ENCODE measurements around the gene TTLL10. TPM values are rescaled to one million over a fixed set of nuclear protein-coding genes. Genes with fewer than 3 reads are reported as not detected.

The TTLL10 gene
- total RNA-seq, 4 donors from 2014 or later, result not detected

DNA sequence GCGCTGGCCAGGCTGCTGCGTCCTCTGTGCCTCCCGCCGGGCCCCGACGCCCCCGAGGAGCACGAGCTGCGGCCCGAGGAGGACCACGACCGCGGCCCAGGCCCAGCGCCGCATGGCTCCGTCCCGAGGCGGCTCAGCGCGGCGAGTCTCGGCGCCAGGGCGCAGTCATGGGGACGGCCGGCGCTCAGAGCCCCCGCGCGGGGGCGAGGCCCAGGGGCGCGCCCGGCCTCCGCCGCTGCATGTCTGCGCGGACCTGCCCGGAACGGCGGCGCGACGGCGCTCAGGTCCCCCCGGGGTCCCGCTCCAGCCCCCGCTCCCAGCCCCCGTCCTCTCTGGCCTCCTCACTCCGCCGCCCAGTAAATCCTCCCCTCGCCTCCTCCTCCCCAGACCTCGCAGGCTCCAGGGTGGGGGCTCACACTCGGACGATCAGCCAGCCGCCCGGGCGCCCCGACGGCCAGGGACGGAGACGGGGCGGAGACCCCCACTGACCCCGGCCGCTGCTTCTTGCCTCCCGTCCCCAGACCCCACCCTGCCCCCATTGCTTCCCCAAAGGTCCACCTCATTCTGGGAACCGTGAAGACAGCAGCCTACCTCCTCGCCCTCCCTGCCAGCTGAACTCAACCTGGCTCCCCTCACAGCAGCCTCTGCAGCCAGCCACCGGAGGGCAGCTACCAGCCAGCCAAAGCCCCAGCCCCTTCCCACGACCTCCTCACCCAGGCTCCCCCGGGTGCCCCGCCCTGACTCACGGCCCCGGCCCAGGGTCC lies 73.1 kb downstream of the TTLL10 start, which contains the start of gene C1QTNF12:
Gene C1QTNF12, minus strand, starts transcription at position 146 of the 764 bp plus-strand sequence. Its CDS starts 32 bp downstream, at position 114.
- intact Hi-C loops (cut with DNase I; ENCODE audit: low total_unique reads), result no loop called here
- 11 to 14% methylated on average over 21 to 24 of the region's 74 CpGs for WGBS, 2 donors

DNA sequence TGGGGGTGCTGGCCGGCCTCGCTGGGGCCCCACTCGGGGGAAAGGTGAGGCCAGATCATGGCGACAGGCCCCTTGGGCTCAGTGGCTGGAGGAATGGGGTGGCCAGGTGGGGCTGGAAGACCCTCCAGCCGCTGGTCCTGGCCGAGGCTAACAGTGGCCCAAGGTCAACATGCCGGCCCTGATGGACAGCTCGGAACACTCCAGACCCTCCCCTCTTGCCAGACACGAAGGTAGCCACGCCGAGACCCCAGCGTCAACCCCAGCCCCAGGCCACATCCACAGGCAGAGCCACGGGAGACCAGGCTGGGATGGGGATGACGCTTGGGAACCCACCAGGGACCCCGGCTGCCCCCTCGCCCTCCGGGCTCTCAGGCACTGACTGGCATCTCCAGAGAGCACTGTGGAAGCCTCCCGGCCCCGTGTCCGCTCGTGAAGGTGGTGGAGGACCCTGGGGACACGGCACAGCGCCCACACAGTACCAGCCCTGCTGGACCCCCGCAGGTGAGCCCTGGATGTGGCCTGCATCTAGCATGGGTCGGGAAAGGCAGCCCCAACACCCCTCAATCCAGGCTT lies 73.7 kb downstream of the TTLL10 start:
- intact Hi-C loops (cut with DNase I; ENCODE audit: low total_unique reads), result no loop called here
- no peak overlapping the region for H3K4me3 ChIP-seq (ENCODE audit: low read depth, poor library complexity, severe bottlenecking)
- 69 to 73% methylated on average over 12 to 18 of the region's 25 CpGs for WGBS, 2 donors
- TF ChIP-seq, protein P1, sequence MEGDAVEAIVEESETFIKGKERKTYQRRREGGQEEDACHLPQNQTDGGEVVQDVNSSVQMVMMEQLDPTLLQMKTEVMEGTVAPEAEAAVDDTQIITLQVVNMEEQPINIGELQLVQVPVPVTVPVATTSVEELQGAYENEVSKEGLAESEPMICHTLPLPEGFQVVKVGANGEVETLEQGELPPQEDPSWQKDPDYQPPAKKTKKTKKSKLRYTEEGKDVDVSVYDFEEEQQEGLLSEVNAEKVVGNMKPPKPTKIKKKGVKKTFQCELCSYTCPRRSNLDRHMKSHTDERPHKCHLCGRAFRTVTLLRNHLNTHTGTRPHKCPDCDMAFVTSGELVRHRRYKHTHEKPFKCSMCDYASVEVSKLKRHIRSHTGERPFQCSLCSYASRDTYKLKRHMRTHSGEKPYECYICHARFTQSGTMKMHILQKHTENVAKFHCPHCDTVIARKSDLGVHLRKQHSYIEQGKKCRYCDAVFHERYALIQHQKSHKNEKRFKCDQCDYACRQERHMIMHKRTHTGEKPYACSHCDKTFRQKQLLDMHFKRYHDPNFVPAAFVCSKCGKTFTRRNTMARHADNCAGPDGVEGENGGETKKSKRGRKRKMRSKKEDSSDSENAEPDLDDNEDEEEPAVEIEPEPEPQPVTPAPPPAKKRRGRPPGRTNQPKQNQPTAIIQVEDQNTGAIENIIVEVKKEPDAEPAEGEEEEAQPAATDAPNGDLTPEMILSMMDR (IDR thresholded peaks at IDR 0.05), result no peak
- no peak for TF ChIP-seq POLR2A (IDR thresholded peaks at IDR 0.05)
- no peak for DNase-seq (ENCODE audit: low spot score in 2 of 2)

More for the DNA sequence above, 73.1 kb downstream of the TTLL10 start, which contains the start of gene C1QTNF12:
- no peak within 1 kb of the TSS for H3K4me3 ChIP-seq (ENCODE audit: low read depth, poor library complexity, severe bottlenecking)
- no peak for DNase-seq (ENCODE audit: low spot score in 2 of 2)
- TF ChIP-seq, protein P1 (IDR thresholded peaks at IDR 0.05), result no peak

MicroRNA genes within 50 kb of the gene (microRNA counts, 767-probe panel; counts per million panel counts)
- microRNA hsa-miR-200a-3p, result 358 to 8,266 counts per million in 2 donors
- 11,451 to 12,967 counts per million in 2 donors for microRNA hsa-miR-200b-3p
- microRNA hsa-miR-429, result 0 to 358 counts per million in 2 donors

Small RNA genes lying within 50 kb of the gene (microRNA-seq; reads per million reads assigned to microRNA genes)
- 730 to 741 reads per million in 2 donors for gene MIR200A (ENCODE audit: borderline number of aligned reads in 1 of 2, borderline replicate concordance in 2 of 2)
- 5,510 to 6,005 reads per million in 2 donors for gene MIR200B (ENCODE audit: borderline number of aligned reads in 1 of 2, borderline replicate concordance in 2 of 2)
- gene MIR429 (ENCODE audit: borderline number of aligned reads in 1 of 2, borderline replicate concordance in 2 of 2), result 544 to 565 reads per million in 2 donors

Other genes starting within 250 kb of the TTLL10 start
- gene SAMD11, start 250.0 kb upstream of the TTLL10 start, total RNA-seq, result 1 to 10 TPM in 2 of 4 donors, under 1 TPM in 1, not detected in 1; 0.44 to 1.9 (median 1.7) TPM
- gene NOC2L, start 214.6 kb upstream of the TTLL10 start, total RNA-seq, result 10 to 100 TPM; 44.7 to 67.8 (median 59.6) TPM
- gene KLHL17, start 213.3 kb upstream of the TTLL10 start, total RNA-seq, result 10 to 100 TPM in 3 of 4 donors, 1 to 10 TPM in 1; 9.7 to 30.9 (median 16.3) TPM
- 100 to 1,000 TPM in 1 of 4 donors, 10 to 100 TPM in 3; 38.7 to 109 (median 45.3) TPM for gene PLEKHN1, start 207.4 kb upstream of the TTLL10 start, total RNA-seq
- gene PERM1, start 191.8 kb upstream of the TTLL10 start, total RNA-seq, result under 1 TPM in 3 of 4 donors, not detected in 1; 0.17 to 0.46 (median 0.29) TPM
- 10 to 100 TPM; 30.4 to 70.4 (median 40.9) TPM for gene HES4, start 173.8 kb upstream of the TTLL10 start, total RNA-seq
- 10 to 100 TPM in 1 of 4 donors, 1 to 10 TPM in 3; 3.6 to 12.9 (median 6.0) TPM for gene ISG15, start 160.4 kb upstream of the TTLL10 start, total RNA-seq
- gene AGRN, start 153.8 kb upstream of the TTLL10 start, total RNA-seq, result 10 to 100 TPM; 36.9 to 55.8 (median 54.6) TPM
- 10 to 100 TPM in 2 of 4 donors, 1 to 10 TPM in 2; 9.4 to 19.5 (median 10.5) TPM for gene RNF223, start 99.6 kb upstream of the TTLL10 start, total RNA-seq
- gene C1orf159, start 57.8 kb upstream of the TTLL10 start, total RNA-seq, result 10 to 100 TPM; 16.1 to 36.0 (median 21.5) TPM
- gene TNFRSF18, start 32.7 kb downstream of the TTLL10 start, total RNA-seq, result 10 to 100 TPM; 19.8 to 36.8 (median 25.8) TPM
- 1 to 10 TPM in 1 of 4 donors, under 1 TPM in 1, not detected in 2; 0.69 to 1.4 TPM for gene TNFRSF4, start 40.3 kb downstream of the TTLL10 start, total RNA-seq
- gene SDF4, start 58.1 kb downstream of the TTLL10 start, total RNA-seq, result 100 to 1,000 TPM in 2 of 4 donors, 10 to 100 TPM in 2; 81.7 to 121 (median 104) TPM
- 10 to 100 TPM; 12.8 to 26.1 (median 18.9) TPM for gene B3GALT6, start 58.4 kb downstream of the TTLL10 start, total RNA-seq
- 1 to 10 TPM in 2 of 4 donors, under 1 TPM in 1, not detected in 1; 0.46 to 9.8 (median 5.9) TPM for gene C1QTNF12, start 72.8 kb downstream of the TTLL10 start, total RNA-seq
- gene UBE2J2, start 100.0 kb downstream of the TTLL10 start, total RNA-seq, result 10 to 100 TPM; 49.0 to 72.8 (median 54.0) TPM
- 1 to 10 TPM in 2 of 4 donors, under 1 TPM in 2; 0.84 to 5.3 (median 1.4) TPM for gene SCNN1D, start 106.6 kb downstream of the TTLL10 start, total RNA-seq
- 100 to 1,000 TPM in 3 of 4 donors, 10 to 100 TPM in 1; 98.8 to 189 (median 115) TPM for gene ACAP3, start 134.1 kb downstream of the TTLL10 start, total RNA-seq
- gene PUSL1, start 134.7 kb downstream of the TTLL10 start, total RNA-seq, result 10 to 100 TPM; 42.3 to 62.1 (median 53.7) TPM
- 100 to 1,000 TPM; 101 to 185 (median 105) TPM for gene INTS11, start 150.8 kb downstream of the TTLL10 start, total RNA-seq
- gene CPTP, start 150.9 kb downstream of the TTLL10 start, total RNA-seq, result 10 to 100 TPM; 51.0 to 62.9 (median 57.4) TPM
- gene TAS1R3, start 157.4 kb downstream of the TTLL10 start, total RNA-seq, result 1 to 10 TPM in 2 of 4 donors, under 1 TPM in 2; 0.38 to 1.4 (median 0.79) TPM
- gene DVL1, start 175.5 kb downstream of the TTLL10 start, total RNA-seq, result 100 to 1,000 TPM in 3 of 4 donors, 10 to 100 TPM in 1; 92.0 to 163 (median 113) TPM
- 10 to 100 TPM; 34.1 to 76.1 (median 35.9) TPM for gene MXRA8, start 184.7 kb downstream of the TTLL10 start, total RNA-seq
- 100 to 1,000 TPM in 3 of 4 donors, 10 to 100 TPM in 1; 97.3 to 140 (median 114) TPM for gene AURKAIP1, start 201.3 kb downstream of the TTLL10 start, total RNA-seq
- gene CCNL2, start 225.5 kb downstream of the TTLL10 start, total RNA-seq, result 100 to 1,000 TPM; 122 to 249 (median 142) TPM
- gene MRPL20, start 233.4 kb downstream of the TTLL10 start, total RNA-seq, result 100 to 1,000 TPM in 3 of 4 donors, 10 to 100 TPM in 1; 83.4 to 122 (median 106) TPM
- 10 to 100 TPM in 1 of 4 donors, 1 to 10 TPM in 3; 3.1 to 10.9 (median 6.2) TPM for gene ANKRD65, start 247.4 kb downstream of the TTLL10 start, total RNA-seq